Measurements from ENCODE around the gene PCDHA1.
"Not testable (repeated sequence)": the region's sequence is repeated elsewhere in the genome, so short reads cannot be mapped to it uniquely, and the experiment has no call there.

The PCDHA1 gene

GRCh38 chr5:140828362-140828737 is 42.4 kb downstream of the PCDHA1 start:
- no peak overlapping the region for H3K27ac Mint-ChIP-seq
- H3K27me3 Mint-ChIP-seq, result peaks cover 32% of the 10 kb centered on the region
- intact Hi-C loops (cut with micrococcal nuclease), result no loop called here
- H3K4me3 Mint-ChIP-seq, result no peak overlapping the region
- H3K4me1 Mint-ChIP-seq (ENCODE audit: low read depth), result no peaks in the 10 kb centered on the region
- H3K9me3 Mint-ChIP-seq, result peaks cover 65% of the 10 kb centered on the region
- H3K36me3 Mint-ChIP-seq (ENCODE audit: low read depth), result no peaks in the 10 kb centered on the region

GRCh38 chr5:140829511-140830501 is 43.9 kb downstream of the PCDHA1 start:
- H3K27ac Mint-ChIP-seq; H3K36me3 Mint-ChIP-seq (ENCODE audit: low read depth); H3K4me3 Mint-ChIP-seq; intact Hi-C loops (cut with micrococcal nuclease); H3K4me1 Mint-ChIP-seq (ENCODE audit: low read depth): not testable (repeated sequence)
- H3K9me3 Mint-ChIP-seq, result peaks cover 68% of the 10 kb centered on the region
- peaks cover 38% of the 10 kb centered on the region for H3K27me3 Mint-ChIP-seq

- Mint-ChIP-seq H3K4me1 (ENCODE audit: low read depth) (no peaks in the 10 kb centered on the region), H3K27ac (no peak within 1 kb of the TSS), H3K4me3 (no peak within 1 kb of the TSS), H3K36me3 (ENCODE audit: low read depth) (no peaks in the 10 kb centered on the region), H3K27me3 (peaks cover 26% of the 10 kb centered on the region), H3K9me3 (peaks cover 53% of the 10 kb centered on the region)
- intact Hi-C loops (cut with micrococcal nuclease), result no loop called here
These were observed 48.1 kb downstream of the PCDHA1 start, which contains the start of gene PCDHA7 for GRCh38 chr5:140833993-140834392. PCDHA7 (plus strand) TSS chr5:140834269; CDS start chr5:140834384, 115 bp downstream.

GRCh38 chr5:140834439-140835008 is 48.6 kb downstream of the PCDHA1 start:
- H3K4me3 Mint-ChIP-seq; intact Hi-C loops (cut with micrococcal nuclease): not testable (repeated sequence)
- H3K27me3 Mint-ChIP-seq, result peaks cover 23% of the 10 kb centered on the region

GRCh38 chr5:140835622-140836510 is 49.9 kb downstream of the PCDHA1 start:
- H3K27ac Mint-ChIP-seq, result no peak overlapping the region
- H3K4me3 Mint-ChIP-seq, result no peak overlapping the region
- H3K27me3 Mint-ChIP-seq, result peaks cover 18% of the 10 kb centered on the region
- intact Hi-C loops (cut with micrococcal nuclease), result no loop called here
- H3K4me1 Mint-ChIP-seq (ENCODE audit: low read depth), result no peaks in the 10 kb centered on the region
- H3K36me3 Mint-ChIP-seq (ENCODE audit: low read depth), result no peaks in the 10 kb centered on the region
- peaks cover 54% of the 10 kb centered on the region for H3K9me3 Mint-ChIP-seq

More at GRCh38 chr5:140834439-140835008, 48.6 kb downstream of the PCDHA1 start:
- H3K9me3 Mint-ChIP-seq, result peaks cover 50% of the 10 kb centered on the region
- not testable (repeated sequence) for H3K27ac Mint-ChIP-seq; H3K36me3 Mint-ChIP-seq (ENCODE audit: low read depth); H3K4me1 Mint-ChIP-seq (ENCODE audit: low read depth)

GRCh38 chr5:140840978-140841962 is 55.3 kb downstream of the PCDHA1 start, which contains the start of gene PCDHA8:
PCDHA8 (plus strand) TSS chr5:140841187; CDS start chr5:140841322, 135 bp downstream.
- Mint-ChIP-seq H3K27ac (no peak within 1 kb of the TSS), H3K27me3 (peaks cover 8% of the 10 kb centered on the region), H3K36me3 (ENCODE audit: low read depth) (no peaks in the 10 kb centered on the region), H3K9me3 (peaks cover 39% of the 10 kb centered on the region), H3K4me3 (no peak within 1 kb of the TSS), H3K4me1 (ENCODE audit: low read depth) (no peaks in the 10 kb centered on the region)
- intact Hi-C loops (cut with micrococcal nuclease), result no loop called here

- Mint-ChIP-seq H3K36me3 (ENCODE audit: low read depth) (no peaks in the 10 kb centered on the region), H3K4me1 (ENCODE audit: low read depth) (no peaks in the 10 kb centered on the region), H3K4me3 (no peak overlapping the region), H3K27me3 (peaks cover 16% of the 10 kb centered on the region), H3K9me3 (peaks cover 50% of the 10 kb centered on the region), H3K27ac (no peak overlapping the region)
- intact Hi-C loops (cut with micrococcal nuclease), result no loop called here
These were observed 57.1 kb downstream of the PCDHA1 start for GRCh38 chr5:140842798-140843733.

GRCh38 chr5:140848139-140849102 is 62.5 kb downstream of the PCDHA1 start, which contains the start of gene PCDHA9:
PCDHA9 (plus strand) TSS chr5:140848382; CDS start chr5:140848496, 114 bp downstream.
- Mint-ChIP-seq H3K27me3 (peaks cover 15% of the 10 kb centered on the region), H3K9me3 (peaks cover 30% of the 10 kb centered on the region)
- H3K4me1 Mint-ChIP-seq (ENCODE audit: low read depth); intact Hi-C loops (cut with micrococcal nuclease); H3K36me3 Mint-ChIP-seq (ENCODE audit: low read depth); H3K27ac Mint-ChIP-seq; H3K4me3 Mint-ChIP-seq: not testable (repeated sequence)

GRCh38 chr5:140849831-140850634 is 64.1 kb downstream of the PCDHA1 start:
- H3K36me3 Mint-ChIP-seq (ENCODE audit: low read depth); H3K4me1 Mint-ChIP-seq (ENCODE audit: low read depth); intact Hi-C loops (cut with micrococcal nuclease); H3K4me3 Mint-ChIP-seq; H3K27ac Mint-ChIP-seq: not testable (repeated sequence)
- Mint-ChIP-seq H3K9me3 (peaks cover 30% of the 10 kb centered on the region), H3K27me3 (peaks cover 15% of the 10 kb centered on the region)

- H3K4me1 Mint-ChIP-seq (ENCODE audit: low read depth), result no peaks in the 10 kb centered on the region
- H3K9me3 Mint-ChIP-seq, result peaks cover 41% of the 10 kb centered on the region
- H3K27me3 Mint-ChIP-seq, result peaks cover 22% of the 10 kb centered on the region
- no peaks in the 10 kb centered on the region for H3K36me3 Mint-ChIP-seq (ENCODE audit: low read depth)
- H3K27ac Mint-ChIP-seq, result no peak within 1 kb of the TSS
- intact Hi-C loops (cut with micrococcal nuclease), result no loop called here
- H3K4me3 Mint-ChIP-seq, result no peak within 1 kb of the TSS
These were observed 70.1 kb downstream of the PCDHA1 start, which contains the start of gene PCDHA10 for GRCh38 chr5:140855772-140856674. PCDHA10 (plus strand) TSS chr5:140855897; CDS start chr5:140856049, 152 bp downstream.

Data from dendritic cell treated with granulocyte-macrophage colony-stimulating factor and Interleukin-4, amounts not matched to agents 40 ng/mL and 50 ng/mL, for 4 days (primary cell).